HG03095 (cell line): ENCODE data around the gene ASPN.
"Not testable (repeated sequence)": the region's sequence is repeated elsewhere in the genome, so short reads cannot be mapped to it uniquely, and the experiment has no call there.

Experiments used
- ATAC-seq: cut with Tn5 transposase; IDR thresholded peaks from one replicate; pipeline ENCODE4 v1.9.1; 2021; ENCODE audit warnings: moderate library complexity; ENCODE audit not compliant: unreplicated experiment

ASPN gene

DNA sequence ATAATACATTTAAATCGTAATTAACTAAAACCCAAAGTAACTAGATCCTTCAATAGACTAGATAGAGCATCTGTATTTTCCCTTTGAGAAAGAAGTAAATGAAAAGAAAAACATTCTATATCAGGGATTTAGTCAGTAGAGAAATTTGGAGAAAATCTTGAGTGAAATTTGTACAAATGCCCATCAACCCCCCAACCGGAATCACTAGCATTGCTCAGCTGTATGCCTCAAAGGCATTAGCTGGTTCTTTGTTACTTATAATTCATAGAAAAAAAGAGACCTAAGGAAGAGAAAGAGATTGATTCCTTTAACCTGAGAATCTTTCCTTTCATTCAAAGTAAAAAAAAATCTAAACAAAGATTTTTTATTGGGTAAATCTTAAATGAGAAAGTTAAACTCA is 58.7 kb downstream of the ASPN start:
- no peak for ATAC-seq

DNA sequence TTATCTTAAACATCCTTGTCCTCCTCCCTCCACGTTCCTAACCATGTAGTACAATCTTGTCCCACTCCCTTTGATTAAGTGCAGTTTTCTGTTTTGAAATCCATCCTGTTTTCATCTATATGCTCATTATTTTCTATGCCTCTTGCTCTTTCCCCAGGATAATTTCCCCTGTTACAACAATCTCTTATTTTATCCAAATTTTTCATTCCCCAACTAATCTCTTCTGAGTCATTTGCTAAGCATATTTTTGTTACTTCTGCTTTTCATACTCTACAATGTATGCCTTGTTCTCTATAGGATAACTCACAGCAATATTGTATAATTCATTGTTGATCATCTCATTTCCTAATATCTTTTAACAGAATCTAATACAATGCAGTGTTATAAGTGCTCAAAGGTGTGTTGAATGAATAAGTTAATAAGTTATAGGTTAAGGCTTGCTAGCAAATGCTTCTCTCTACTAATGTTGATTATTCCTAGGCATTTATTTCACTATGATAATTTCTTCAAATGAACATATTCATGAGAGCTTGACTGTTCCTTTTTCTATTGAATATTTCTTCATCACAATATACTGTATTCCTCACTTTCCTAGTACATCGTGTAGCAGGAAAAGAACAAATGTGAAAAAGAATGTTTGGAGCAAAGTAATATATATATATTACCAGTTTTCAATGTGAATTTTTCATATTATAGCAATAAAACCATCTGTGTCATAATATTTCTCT is 59.5 kb downstream of the ASPN start:
- no peak for ATAC-seq

DNA sequence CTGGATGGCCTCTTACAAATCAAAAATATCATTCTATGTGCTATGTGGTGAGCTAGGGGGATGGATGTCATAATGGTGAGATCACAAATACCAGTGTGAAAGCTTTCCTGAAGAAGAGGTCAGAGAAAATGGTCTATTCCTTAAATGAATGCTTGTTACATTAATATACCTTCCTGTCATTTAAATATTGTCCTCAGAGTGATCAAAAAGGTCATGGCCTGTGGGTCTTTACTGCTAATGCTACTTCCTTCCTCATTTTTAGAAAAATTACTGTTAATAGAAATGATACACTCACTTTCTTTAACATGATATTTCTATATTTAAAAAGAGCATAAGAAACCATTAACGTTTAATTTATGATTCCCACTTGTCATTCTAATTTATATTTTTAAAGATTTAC is 67.7 kb downstream of the ASPN start:
- no peak for ATAC-seq

DNA sequence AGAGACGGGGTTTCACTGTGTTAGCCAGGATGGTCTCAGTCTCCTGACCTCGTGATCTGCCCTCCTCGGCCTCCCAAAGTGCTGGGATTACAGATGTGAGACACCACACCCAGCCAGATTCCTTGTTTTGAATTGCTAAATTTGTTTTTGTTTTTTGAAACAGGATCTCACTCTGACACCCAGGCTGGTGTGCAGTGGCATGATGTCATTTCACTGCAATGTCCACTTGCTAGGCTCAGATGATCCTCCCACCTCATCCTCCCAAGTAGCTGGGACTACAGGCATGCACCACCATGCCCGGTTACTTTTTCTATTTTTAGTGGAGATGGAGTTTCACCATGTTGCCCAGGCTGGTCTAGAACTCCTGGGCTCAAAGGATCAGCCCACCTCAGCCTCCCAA is 71.1 kb downstream of the ASPN start:
- ATAC-seq = not testable (repeated sequence)

DNA sequence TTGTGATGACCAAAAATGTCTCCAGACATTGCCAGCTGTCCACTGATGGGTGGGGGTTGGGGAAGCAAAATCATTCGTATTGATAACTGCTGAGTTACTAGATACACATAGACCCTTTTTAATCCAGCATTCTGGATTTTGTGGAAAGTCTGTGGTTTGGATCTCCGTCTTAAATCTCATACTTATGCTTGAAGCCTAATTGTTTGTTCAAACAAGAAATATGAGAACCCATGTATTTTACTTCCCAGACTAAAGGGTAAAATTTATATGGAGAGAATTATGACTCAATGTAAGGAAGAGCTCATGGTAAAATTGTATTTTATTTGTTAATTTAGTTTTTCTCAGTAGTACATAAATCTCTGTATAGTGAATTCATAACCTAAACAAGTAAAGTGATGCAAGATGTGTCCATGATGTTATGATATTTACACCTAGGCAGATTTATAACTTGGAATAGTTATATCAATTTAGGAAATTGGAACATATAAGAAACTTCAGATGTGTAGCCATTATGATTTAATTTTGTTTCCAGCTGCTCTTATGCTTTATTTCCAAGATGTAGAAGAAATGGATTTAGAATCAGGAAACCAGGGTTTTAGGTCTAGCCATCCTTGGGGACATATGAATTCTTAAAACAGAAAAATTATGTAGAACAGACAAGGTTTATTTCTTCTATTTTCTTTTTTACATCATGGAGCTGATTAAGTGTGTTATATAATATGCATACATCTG is 73.4 kb downstream of the ASPN start:
- ATAC-seq = no peak

DNA sequence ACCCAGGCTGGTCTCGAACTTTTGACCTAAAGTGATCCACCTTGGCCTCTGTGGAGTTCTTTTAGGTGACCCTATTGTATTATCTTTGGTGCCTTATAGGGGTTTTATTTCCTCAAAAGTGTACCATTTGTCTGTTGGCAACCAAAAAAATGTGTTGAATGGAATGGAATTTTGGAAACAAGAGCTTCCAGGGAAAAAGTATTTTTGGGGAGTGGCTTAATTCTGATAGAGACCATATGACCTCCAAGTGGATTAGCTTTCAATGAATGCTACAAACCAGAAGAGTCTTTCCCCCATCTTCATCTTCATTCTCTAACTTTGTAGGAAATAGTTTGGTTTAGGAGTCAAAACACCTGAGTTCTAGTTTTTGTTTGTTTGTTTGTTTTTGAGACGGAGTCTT is 74.5 kb downstream of the ASPN start:
- ATAC-seq = no peak

DNA sequence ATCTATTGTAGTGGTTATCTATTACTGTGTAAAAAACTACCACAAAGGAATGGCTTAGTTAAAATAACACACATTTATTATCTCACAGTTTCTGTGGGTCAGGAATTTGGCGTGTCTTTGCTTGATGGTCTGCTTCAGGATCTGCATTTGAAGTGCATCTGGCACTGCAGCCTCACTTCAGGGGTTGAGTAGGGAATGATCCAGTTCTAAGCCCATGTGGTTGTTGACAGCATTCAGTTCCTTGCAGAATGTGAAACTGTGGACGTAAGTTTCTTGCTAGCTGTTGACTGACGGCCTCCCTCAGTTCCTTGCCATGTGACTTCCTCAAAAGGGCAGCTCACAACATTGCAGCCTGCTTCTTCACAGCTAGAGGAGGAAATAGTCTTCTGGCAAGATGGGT is 75.8 kb downstream of the ASPN start:
- ATAC-seq = peak; percentile 84
